Esophagus (tissue), 2 donors: ENCODE measurements around the gene PSG3. TPM values are rescaled to one million over a fixed set of nuclear protein-coding genes. Genes with fewer than 3 reads are reported as not detected.
"Not testable (repeated sequence)": the region's sequence is repeated elsewhere in the genome, so short reads cannot be mapped to it uniquely, and the experiment has no call there.

ENCODE experiments used
- H3K27ac ChIP-seq, 2 donors: one replicate each; pipeline ENCODE4 v1.5.1; 2013; ENCODE audit warnings: low read depth in 2 of 2, mild to moderate bottlenecking in 2 of 2, inconsistent platforms in 1 of 2, low read length in 1 of 2, moderate library complexity in 1 of 2
- H3K27me3 ChIP-seq, 2 donors: one replicate each; pipeline ENCODE4 v1.6.1; 2013; ENCODE audit warnings: low read length in 2 of 2, control low read depth in 1 of 2, mild to moderate bottlenecking in 1 of 2; ENCODE audit not compliant: insufficient read depth in 2 of 2, control insufficient read depth in 1 of 2
- H3K36me3 ChIP-seq, 2 donors: one replicate each; pipeline ENCODE4 v1.6.1; 2013; ENCODE audit warnings: low read length in 1 of 2; ENCODE audit not compliant: control insufficient read depth in 2 of 2, insufficient read depth in 2 of 2
- H3K4me1 ChIP-seq, 2 donors: one replicate each; pipeline ENCODE4 v1.6.1; 2013; ENCODE audit warnings: low read length in 1 of 2; ENCODE audit not compliant: control insufficient read depth in 2 of 2, insufficient read depth in 2 of 2
- H3K4me3 ChIP-seq, 2 donors: one replicate each; pipeline ENCODE4 v1.5.1; 2013; ENCODE audit warnings: low read length in 2 of 2, mild to moderate bottlenecking in 2 of 2, low read depth in 1 of 2, moderate library complexity in 1 of 2
- H3K9me3 ChIP-seq, 2 donors: one replicate each; pipeline ENCODE4 v1.6.1; 2013; ENCODE audit warnings: mild to moderate bottlenecking in 2 of 2, low read depth in 1 of 2, low read length in 1 of 2, moderate library complexity in 1 of 2; ENCODE audit not compliant: control insufficient read depth in 2 of 2, insufficient read depth in 1 of 2
- WGBS, 2 donors: extraction: QIAGEN DNeasy Blood & Tissue Kit; methylation state at CpG; one replicate each; pipeline ENCODE4 v1.1.7; 2013; 5-methylcytosine and 5-hydroxymethylcytosine counted together
- polyA plus RNA-seq, 2 donors: library from polyadenylated mRNA; stranded (reverse); fragments of 200-250 nt; gene quantifications; one replicate each; pipeline ENCODE4 v1.2.3, GENCODE V29; 2013
- donor health status: healthy with polysubstance abuse.
- donor health status: Bipolar disorder and iron deficiency.

PSG3 gene
- polyA plus RNA-seq, 2 donors, result not detected

- Histone ChIP-seq H3K36me3 (no peaks in the 10 kb centered on the region), H3K4me1 (no peaks in the 10 kb centered on the region), H3K27me3 (peaks cover 0 to 2% of the 10 kb centered on the region in 2 donors), H3K27ac (no peak overlapping the region), H3K9me3 (no peaks in the 10 kb centered on the region), H3K4me3 (no peak overlapping the region)
- WGBS, 2 donors, result 29 to 30% methylated on average over 22 of the region's 22 CpGs
These were observed 42.4 kb downstream of the PSG3 start for GRCh38 chr19:42697884-42698283.

GRCh38 chr19:42695811-42696503, 44.3 kb downstream of the PSG3 start:
- Histone ChIP-seq H3K36me3 (no peaks in the 10 kb centered on the region), H3K4me1 (no peaks in the 10 kb centered on the region), H3K4me3 (no peak overlapping the region), H3K27ac (no peak overlapping the region), H3K9me3 (no peaks in the 10 kb centered on the region), H3K27me3 (peaks cover 0 to 2% of the 10 kb centered on the region in 2 donors)
- 67 to 72% methylated on average over 12 of the region's 12 CpGs for whole genome bisulfite sequencing, 2 donors

- Histone ChIP-seq H3K4me1 (no peaks in the 10 kb centered on the region), H3K27ac (no peak overlapping the region)
- WGBS, 2 donors, result 21 to 22% methylated on average over 5 of the region's 5 CpGs
These were observed 46.4 kb downstream of the PSG3 start for GRCh38 chr19:42693760-42694350.

GRCh38 chr19:42683917-42684513, 56.3 kb downstream of the PSG3 start:
- no peaks in the 10 kb centered on the region for H3K36me3 ChIP-seq
- no peaks in the 10 kb centered on the region for H3K9me3 ChIP-seq
- H3K27me3 ChIP-seq, result peaks cover 0 to 3% of the 10 kb centered on the region in 2 donors
- no peaks in the 10 kb centered on the region for H3K4me1 ChIP-seq
- no peak overlapping the region for H3K4me3 ChIP-seq
- WGBS, 2 donors, result 85 to 89% methylated on average over 2 of the region's 2 CpGs
- H3K27ac ChIP-seq, result no peak overlapping the region

More at GRCh38 chr19:42693760-42694350, 46.4 kb downstream of the PSG3 start:
- H3K36me3 ChIP-seq, result no peaks in the 10 kb centered on the region
- peaks cover 0 to 3% of the 10 kb centered on the region in 2 donors for H3K27me3 ChIP-seq
- H3K4me3 ChIP-seq, result no peak overlapping the region
- no peaks in the 10 kb centered on the region for H3K9me3 ChIP-seq

GRCh38 chr19:42676326-42676725, 64.0 kb downstream of the PSG3 start:
- H3K27me3 ChIP-seq, H3K36me3 ChIP-seq, H3K4me1 ChIP-seq, H3K27ac ChIP-seq, H3K4me3 ChIP-seq, H3K9me3 ChIP-seq: not testable (repeated sequence)
- 94 to 96% methylated on average over 23 to 26 of the region's 27 CpGs for WGBS, 2 donors

DNA sequence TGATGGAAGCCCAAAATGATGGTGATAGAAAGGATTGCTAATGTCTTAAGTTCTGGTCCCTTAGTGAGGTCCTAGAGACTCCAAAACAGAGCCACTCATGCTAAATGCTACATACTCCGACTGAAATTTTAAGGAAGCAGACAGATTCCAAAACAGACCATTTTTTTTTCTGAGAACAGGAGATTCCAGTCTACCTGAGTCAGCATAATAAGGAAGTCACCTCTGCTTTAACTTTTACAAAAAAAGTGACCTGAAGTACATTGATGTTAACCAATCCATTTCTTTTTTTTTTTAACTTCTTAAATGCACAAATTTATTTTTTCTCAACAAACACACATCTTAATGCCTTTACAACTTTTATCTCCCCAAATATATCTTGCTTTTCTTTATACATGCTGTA, 65.7 kb downstream of the PSG3 start:
- not testable (repeated sequence) for H3K4me1 ChIP-seq, H3K27ac ChIP-seq, H3K9me3 ChIP-seq, H3K36me3 ChIP-seq, H3K27me3 ChIP-seq, H3K4me3 ChIP-seq
- WGBS, 2 donors, result 67 to 82% methylated on average over 1 of the region's 1 CpG

Other genes with a start within 250 kb of the PSG3 start
- gene CEACAM1, start 212.0 kb downstream of the PSG3 start, polyA plus RNA-seq, result 10 to 100 TPM; 38.8 to 68.9 TPM
- not detected for gene CEACAM8, start 145.6 kb downstream of the PSG3 start, polyA plus RNA-seq
- gene PSG8, start 25.2 kb upstream of the PSG3 start, polyA plus RNA-seq, result not detected
- gene PSG1, start 139.2 kb upstream of the PSG3 start, polyA plus RNA-seq, result not detected
- not detected for gene PSG6, start 177.4 kb upstream of the PSG3 start, polyA plus RNA-seq
- gene PSG7, start 196.7 kb upstream of the PSG3 start, polyA plus RNA-seq, result not detected